Kidney (tissue), 14 donors: ENCODE measurements around the gene ERVW-1. TPM values are rescaled to one million over a fixed set of nuclear protein-coding genes. Genes with fewer than 3 reads are reported as not detected.

Experiments used
- DNase-seq, 5 donors: peaks; one replicate each; pipeline ENCODE4 v3.0.0-alpha.2; 2013 to 2020
- FAIRE-seq: peaks from 2 replicates; lab custom pipeline; 2012; peaks lifted over from hg19 to GRCh38; lab: Jason Lieb, UNC
- H3K27ac ChIP-seq, 2 donors: one replicate each; pipeline ENCODE4 v1.7.0; 2013; ENCODE audit warnings: low read depth in 2 of 2, low read length in 2 of 2, inconsistent platforms in 1 of 2
- H3K27me3 ChIP-seq: one replicate; pipeline ENCODE4 v1.7.1; 2013; ENCODE audit warnings: low read length, inconsistent platforms; ENCODE audit not compliant: control insufficient read depth, insufficient read depth
- H3K36me3 ChIP-seq, 3 donors: one replicate each; pipeline versions ENCODE4 v1.7.0 to v1.7.1; 2013; ENCODE audit warnings: low read length in 3 of 3, control low read depth in 1 of 3, inconsistent platforms in 1 of 3; ENCODE audit not compliant: insufficient read depth in 3 of 3, control insufficient read depth in 2 of 3
- H3K4me1 ChIP-seq, 3 donors: one replicate each; pipeline versions ENCODE4 v1.7.0 to v1.7.1; 2013; ENCODE audit warnings: low read length in 3 of 3, inconsistent platforms in 1 of 3, low read depth in 1 of 3; ENCODE audit not compliant: control insufficient read depth in 2 of 3, insufficient read depth in 2 of 3
- H3K4me3 ChIP-seq, 3 donors: one replicate each; pipeline versions ENCODE4 v1.7.0 to v1.8.1; 2013; ENCODE audit warnings: low read length in 3 of 3, control low read depth in 1 of 3, inconsistent platforms in 1 of 3
- H3K9ac ChIP-seq, 3 donors: one replicate each; pipeline versions ENCODE4 v1.7.0 to v1.7.1; 2013; ENCODE audit warnings: low read length in 3 of 3, control low read depth in 1 of 3, inconsistent platforms in 1 of 3
- H3K9me3 ChIP-seq, 3 donors: one replicate each; pipeline versions ENCODE4 v1.7.0 to v1.7.1; 2013; ENCODE audit warnings: low read length in 3 of 3, control low read depth in 1 of 3, inconsistent platforms in 1 of 3; ENCODE audit not compliant: control insufficient read depth in 2 of 3, insufficient read depth in 1 of 3
- CTCF ChIP-seq: IDR thresholded peaks from 3 replicates; pipeline ENCODE4 v1.5.1; 2012; ENCODE audit warnings: mild to moderate bottlenecking, moderate library complexity, borderline replicate concordance; ENCODE audit not compliant: insufficient read depth; ENCODE audit errors: extremely low read depth
- intact Hi-C: fragments of 100-400 bp; cut with DNase I; formaldehyde crosslinking; loops from one replicate; pipeline ENCODE4 v1.11.1; 2022
- polyA plus RNA-seq: library from polyadenylated mRNA; stranded (reverse); fragments of 350-450 nt; fragmentation: Illumina TruSeq; extraction: RNeasy Lipid Tissue Mini Kit (QIAGEN cat#74804); gene quantifications from one replicate; pipeline ENCODE4 v1.2.3, GENCODE V29; 2014; ENCODE audit warnings: low read depth, low replicate concordance; ENCODE audit not compliant: insufficient read depth
- total RNA-seq: library from RNA; stranded (reverse); fragmentation: NEBNext Ultra II Directional; extraction: Animal tissue kit (Norgen Biotek cat#: 25700); gene quantifications from one replicate; pipeline ENCODE4 v1.2.1, GENCODE V29; 2021
- donor health status: control.
- donor health status: control.
- donor health status: control.
- donor health status: control.
- donor health status: control.
- donor health status: DM: yes; HTN: yes; CAD: no.
- donor health status: Normal renal cell carcinoma (clear cell type).

Gene ERVW-1
- total and polyA plus RNA-seq, 2 donors from 2014 or later = not detected

DNA sequence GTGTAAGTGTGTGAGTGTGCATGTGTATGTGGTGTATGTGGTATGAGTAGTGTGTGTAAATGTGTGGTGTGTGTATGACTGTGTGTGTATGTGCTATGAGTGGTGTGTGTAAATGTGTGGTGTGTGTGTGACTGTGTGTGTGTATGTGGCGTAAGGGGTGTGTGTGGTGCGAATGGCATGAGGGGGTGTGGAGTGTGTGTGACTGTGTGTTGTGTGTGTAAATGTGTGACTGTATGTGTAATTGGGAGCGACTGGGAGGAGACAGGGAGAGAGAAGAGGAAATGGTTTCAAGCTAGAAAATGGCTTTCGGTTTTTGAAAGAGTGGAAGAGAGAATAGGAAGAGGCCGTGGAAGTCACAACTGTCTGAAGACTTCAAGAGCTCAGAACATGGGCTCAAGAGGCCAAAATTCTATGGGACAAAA is 54.0 kb downstream of the ERVW-1 start:
- no peaks in the 10 kb centered on the region for H3K36me3 ChIP-seq
- no peak for TF ChIP-seq CTCF
- H3K27ac ChIP-seq = no peak overlapping the region
- H3K9ac ChIP-seq = no peak overlapping the region
- no peak for DNase-seq
- H3K9me3 ChIP-seq = no peaks in the 10 kb centered on the region
- no peak for FAIRE-seq
- peak overlapping the region in 1 of 3 donors; percentile 72 for H3K4me3 ChIP-seq
- no peaks in the 10 kb centered on the region for H3K4me1 ChIP-seq
- no peaks in the 10 kb centered on the region for H3K27me3 ChIP-seq
- intact Hi-C loops = no loop called here

DNA sequence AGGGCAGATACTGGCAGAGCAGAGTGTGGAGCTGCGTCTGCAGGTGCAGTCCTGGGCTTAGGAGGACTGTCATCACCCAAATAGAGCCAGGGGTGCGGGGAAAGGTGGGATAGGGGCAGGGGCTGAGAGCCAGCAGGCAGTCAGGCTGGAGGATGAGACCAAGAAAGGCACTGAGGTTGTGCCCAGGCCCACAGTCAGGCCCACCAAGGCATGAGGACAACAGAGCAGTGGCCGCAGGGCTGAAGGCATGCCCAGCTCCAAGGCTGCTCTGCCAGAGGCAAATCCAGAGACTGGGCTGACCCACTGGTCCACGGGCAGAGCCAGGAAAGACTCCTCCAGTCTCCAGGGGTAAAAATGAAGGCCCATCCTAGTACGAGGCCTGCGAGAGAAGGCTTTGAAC is 54.8 kb downstream of the ERVW-1 start:
- H3K9ac ChIP-seq = no peak overlapping the region
- H3K4me1 ChIP-seq = no peaks in the 10 kb centered on the region
- TF ChIP-seq CTCF = no peak
- FAIRE-seq = no peak
- no peak overlapping the region for H3K4me3 ChIP-seq
- intact Hi-C loops = no loop called here
- no peak overlapping the region for H3K27ac ChIP-seq
- H3K36me3 ChIP-seq = no peaks in the 10 kb centered on the region
- no peak for DNase-seq
- no peaks in the 10 kb centered on the region for H3K9me3 ChIP-seq
- H3K27me3 ChIP-seq = no peaks in the 10 kb centered on the region

DNA sequence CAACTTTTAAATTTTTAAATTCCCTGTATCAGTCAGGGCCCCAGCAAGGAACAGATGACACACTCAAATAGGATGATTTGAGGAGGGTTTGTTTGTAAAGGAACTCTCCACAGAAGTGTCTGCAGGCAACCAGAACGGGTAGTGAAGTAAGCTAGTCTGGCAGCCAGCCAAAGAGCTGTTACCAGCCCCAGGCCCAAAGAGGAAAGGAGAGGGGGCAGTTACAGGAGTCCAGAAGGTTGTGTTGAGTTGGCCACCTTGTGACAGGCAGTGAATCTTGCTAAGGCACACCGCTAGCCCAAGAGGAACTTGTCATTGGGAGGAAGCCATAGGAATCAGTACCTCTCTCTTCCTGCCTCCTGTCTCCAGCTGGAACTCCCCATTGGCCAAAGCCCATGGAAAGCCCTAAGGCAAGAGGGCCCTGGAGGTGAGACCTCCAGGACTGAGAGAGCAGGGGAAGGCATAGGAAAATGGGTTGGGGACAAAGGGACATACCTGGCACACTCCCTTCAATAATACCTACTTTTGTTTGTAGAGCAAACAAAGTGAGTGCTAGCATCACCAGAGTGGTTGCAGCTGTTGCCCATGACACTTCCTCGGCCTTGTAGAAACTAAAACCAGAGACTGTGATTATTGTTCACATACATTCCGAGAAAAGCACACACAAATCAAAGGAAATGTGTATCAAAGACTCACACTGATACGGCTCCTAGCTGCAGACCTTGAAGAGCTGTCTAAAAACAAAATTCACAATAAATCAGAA is 55.9 kb downstream of the ERVW-1 start:
- H3K9ac ChIP-seq = no peak overlapping the region
- no peak overlapping the region for H3K27ac ChIP-seq
- no peaks in the 10 kb centered on the region for H3K27me3 ChIP-seq
- TF ChIP-seq CTCF = no peak
- DNase-seq = peak in 4 of 5 donors; percentile 62 to 75 (median 68)
- no peaks in the 10 kb centered on the region for H3K4me1 ChIP-seq
- no peaks in the 10 kb centered on the region for H3K36me3 ChIP-seq
- FAIRE-seq = no peak
- H3K9me3 ChIP-seq = no peaks in the 10 kb centered on the region
- no peak overlapping the region for H3K4me3 ChIP-seq
- intact Hi-C loops = no loop called here

Other genes starting within 250 kb of the ERVW-1 start
- gene KRIT1, start 232.0 kb downstream of the ERVW-1 start, total RNA-seq = 48.7 TPM
- gene KRIT1, start 232.0 kb downstream of the ERVW-1 start, polyA plus RNA-seq = 15.2 TPM
- 59.0 TPM for gene ANKIB1, start 232.0 kb downstream of the ERVW-1 start, total RNA-seq
- 10.7 TPM for gene ANKIB1, start 232.0 kb downstream of the ERVW-1 start, polyA plus RNA-seq
- 35.8 TPM for gene GATAD1, start 30.5 kb downstream of the ERVW-1 start, total RNA-seq
- 17.5 TPM for gene GATAD1, start 30.5 kb downstream of the ERVW-1 start, polyA plus RNA-seq
- gene PEX1, start 50.6 kb upstream of the ERVW-1 start, total RNA-seq = 19.6 TPM
- gene PEX1, start 50.6 kb upstream of the ERVW-1 start, polyA plus RNA-seq = 16.9 TPM
- 14.4 TPM for gene RBM48, start 50.8 kb upstream of the ERVW-1 start, total RNA-seq
- gene RBM48, start 50.8 kb upstream of the ERVW-1 start, polyA plus RNA-seq = 7.4 TPM
- 23.5 TPM for gene FAM133B, start 112.4 kb upstream of the ERVW-1 start, total RNA-seq
- gene FAM133B, start 112.4 kb upstream of the ERVW-1 start, polyA plus RNA-seq = 13.3 TPM